SK-N-SH (cell line): Measurements from ENCODE around the gene SLC6A3.

ENCODE experiments used
- EP300 ChIP-seq, 2 experiments: IDR thresholded peaks; 2 replicates each; pipeline versions ENCODE4 v1.4.0 to v1.6.1; 2012; ENCODE audit warnings: borderline replicate concordance in 1 of 2, low read depth in 1 of 2, low read length in 1 of 2
- RAD21 ChIP-seq: IDR thresholded peaks from 2 replicates; pipeline ENCODE4 v1.6.1; 2012; ENCODE audit warnings: mild to moderate bottlenecking, low read length
- RCOR1 ChIP-seq: fragments of 150-350 bp; IDR thresholded peaks from 2 replicates; pipeline ENCODE4 v1.6.1; 2017; ENCODE audit warnings: antibody characterized with exemption, low read length
- TAF1 ChIP-seq: IDR thresholded peaks from 2 replicates; pipeline ENCODE4 v1.6.1; 2012; ENCODE audit warnings: low read depth, mild to moderate bottlenecking, low read length, moderate library complexity, borderline replicate concordance
- YY1 ChIP-seq: IDR thresholded peaks from 2 replicates; pipeline ENCODE4 v1.4.0; 2012; ENCODE audit warnings: low read depth, mild to moderate bottlenecking
- TF ChIP-seq, protein P1 (sequence below): fragments of 200-600 bp; sonication (generic); IDR thresholded peaks from 2 replicates; pipeline ENCODE4 v1.6.1; 2017; ENCODE audit warnings: antibody characterized with exemption, mild to moderate bottlenecking, moderate library complexity

DNA sequence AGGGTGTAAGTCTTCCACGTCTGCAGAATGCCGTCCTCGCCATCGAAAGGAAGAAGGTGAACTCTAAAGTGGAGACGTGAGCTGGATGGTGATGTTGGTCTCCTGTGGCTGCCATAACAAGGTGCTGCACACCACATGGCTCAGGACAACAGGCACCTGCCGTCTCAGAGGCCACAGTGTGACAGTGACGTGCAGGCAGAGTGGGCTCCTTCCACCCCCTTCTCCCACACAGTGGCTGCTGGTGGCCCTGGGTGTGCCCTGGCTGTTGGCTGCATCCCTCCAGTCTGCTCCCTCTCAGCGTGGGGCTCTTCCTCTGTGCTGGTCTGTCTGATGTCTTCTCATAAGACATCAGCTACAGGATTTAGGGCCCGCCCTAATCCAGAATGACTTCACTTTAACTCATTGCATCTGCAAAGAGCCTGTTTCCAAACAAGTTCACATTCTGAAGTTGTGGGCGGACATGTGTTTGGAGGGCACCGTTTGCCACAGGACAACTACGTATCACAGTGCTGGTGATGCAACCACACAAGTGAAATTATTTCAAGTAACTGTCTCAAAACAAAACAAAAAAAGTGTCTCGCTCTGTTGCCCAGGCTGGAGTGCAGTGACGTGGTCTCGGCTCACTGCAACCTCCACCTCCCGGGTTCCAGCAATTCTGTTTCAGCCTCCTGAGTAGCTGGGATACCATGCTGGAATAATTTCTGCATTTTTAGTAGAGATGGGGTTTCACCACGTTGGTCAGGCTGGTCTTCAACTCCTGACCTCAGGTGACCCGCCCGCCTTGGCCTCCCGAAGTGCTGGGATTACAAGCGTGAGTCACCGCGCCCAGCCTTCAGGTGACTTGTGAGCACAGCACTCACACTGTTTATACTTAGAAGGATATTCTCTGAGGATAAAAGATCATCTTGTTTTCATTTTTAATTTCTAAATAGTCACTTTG, 69.1 kb downstream of the SLC6A3 start:
- no peak for TF ChIP-seq YY1
- no peak for TF ChIP-seq RAD21
- TF ChIP-seq RCOR1: no peak
- TF ChIP-seq TAF1: no peak
- TF ChIP-seq EP300 (IDR thresholded peaks at IDR 0.05; ENCODE audit: borderline replicate concordance in 1 of 2, low read depth in 1 of 2, low read length in 1 of 2): no peak
- TF ChIP-seq, protein P1, sequence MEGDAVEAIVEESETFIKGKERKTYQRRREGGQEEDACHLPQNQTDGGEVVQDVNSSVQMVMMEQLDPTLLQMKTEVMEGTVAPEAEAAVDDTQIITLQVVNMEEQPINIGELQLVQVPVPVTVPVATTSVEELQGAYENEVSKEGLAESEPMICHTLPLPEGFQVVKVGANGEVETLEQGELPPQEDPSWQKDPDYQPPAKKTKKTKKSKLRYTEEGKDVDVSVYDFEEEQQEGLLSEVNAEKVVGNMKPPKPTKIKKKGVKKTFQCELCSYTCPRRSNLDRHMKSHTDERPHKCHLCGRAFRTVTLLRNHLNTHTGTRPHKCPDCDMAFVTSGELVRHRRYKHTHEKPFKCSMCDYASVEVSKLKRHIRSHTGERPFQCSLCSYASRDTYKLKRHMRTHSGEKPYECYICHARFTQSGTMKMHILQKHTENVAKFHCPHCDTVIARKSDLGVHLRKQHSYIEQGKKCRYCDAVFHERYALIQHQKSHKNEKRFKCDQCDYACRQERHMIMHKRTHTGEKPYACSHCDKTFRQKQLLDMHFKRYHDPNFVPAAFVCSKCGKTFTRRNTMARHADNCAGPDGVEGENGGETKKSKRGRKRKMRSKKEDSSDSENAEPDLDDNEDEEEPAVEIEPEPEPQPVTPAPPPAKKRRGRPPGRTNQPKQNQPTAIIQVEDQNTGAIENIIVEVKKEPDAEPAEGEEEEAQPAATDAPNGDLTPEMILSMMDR: no peak
